Neural cell (in vitro differentiated cells): ENCODE measurements around the gene PARD3B. TPM values are rescaled to one million over a fixed set of nuclear protein-coding genes. Genes with fewer than 3 reads are reported as not detected.

Source experiments
- H2AFZ ChIP-seq: fragments of 200-600, 300-800 bp; sonication (generic), shearing (Covaris generic); 2 replicates; pipeline ENCODE4 v1.6.0; 2014; ENCODE audit warnings: low read depth, mild to moderate bottlenecking, antibody characterized with exemption, low read length, moderate library complexity
- H3F3A ChIP-seq: fragments of 200-600 bp; shearing (Covaris generic); 2 replicates; pipeline ENCODE4 v1.6.1; 2016; ENCODE audit warnings: mild to moderate bottlenecking, moderate library complexity, mixed read lengths, antibody characterized with exemption, low read length; ENCODE audit not compliant: insufficient read depth, poor library complexity, severe bottlenecking
- H3K27ac ChIP-seq: fragments of 200-600, 300-800 bp; sonication (generic), shearing (Covaris generic); 2 replicates; pipeline ENCODE4 v1.5.1; 2014; ENCODE audit warnings: mild to moderate bottlenecking, low read length, moderate library complexity
- H3K27me3 ChIP-seq: fragments of 300-800, 200-600 bp; sonication (generic), shearing (Covaris generic); 2 replicates; pipeline ENCODE4 v1.6.0; 2014; ENCODE audit warnings: mild to moderate bottlenecking, low read depth, low read length, moderate library complexity; ENCODE audit not compliant: insufficient read depth
- H3K36me3 ChIP-seq: fragments of 300-800, 200-600 bp; sonication (generic), shearing (Covaris generic); 2 replicates; pipeline ENCODE4 v1.5.1; 2014; ENCODE audit warnings: mild to moderate bottlenecking, antibody characterized with exemption, low read length, moderate library complexity; ENCODE audit not compliant: insufficient read depth
- H3K4me2 ChIP-seq: fragments of 300-800, 200-600 bp; sonication (generic), shearing (Covaris generic); 2 replicates; pipeline ENCODE4 v1.6.0; 2014; ENCODE audit warnings: mild to moderate bottlenecking, low read length
- H3K4me3 ChIP-seq: fragments of 300-800, 200-600 bp; sonication (generic), shearing (Covaris generic); 2 replicates; pipeline ENCODE4 v1.5.1; 2014; ENCODE audit warnings: mild to moderate bottlenecking, low read length, moderate library complexity
- H3K79me2 ChIP-seq: fragments of 200-600 bp; shearing (Covaris generic); replicated peaks from 2 replicates; pipeline ENCODE4 v1.6.0; 2014; ENCODE audit warnings: mild to moderate bottlenecking, low read length, moderate library complexity; ENCODE audit not compliant: insufficient read depth
- H3K9ac ChIP-seq: fragments of 300-800, 200-600 bp; sonication (generic), shearing (Covaris generic); 2 replicates; pipeline ENCODE4 v1.6.1; 2016; ENCODE audit warnings: mild to moderate bottlenecking, low read length, mixed read lengths
- H3K9me2 ChIP-seq: fragments of 200-600 bp; shearing (Covaris generic); 2 replicates; pipeline ENCODE4 v1.6.1; 2016; ENCODE audit warnings: mild to moderate bottlenecking, low read length, mixed read lengths; ENCODE audit not compliant: insufficient read depth
- H3K9me3 ChIP-seq: fragments of 200-600, 300-800 bp; sonication (generic), shearing (Covaris generic); 2 replicates; pipeline ENCODE4 v1.6.1; 2016; ENCODE audit warnings: mild to moderate bottlenecking, mixed run types, low read length, moderate library complexity, mixed read lengths
- H4K20me1 ChIP-seq: fragments of 200-600 bp; shearing (Covaris generic); 2 replicates; pipeline ENCODE4 v1.6.1; 2016; ENCODE audit warnings: mild to moderate bottlenecking, mixed run types; ENCODE audit not compliant: insufficient read depth
- CTCF ChIP-seq: fragments of 450-650 bp; IDR thresholded peaks from 2 replicates; pipeline ENCODE4 v1.5.1; 2014; ENCODE audit warnings: antibody characterized with exemption, mild to moderate bottlenecking, moderate library complexity; ENCODE audit not compliant: poor library complexity, severe bottlenecking
- EP300 ChIP-seq: fragments of 450-650 bp; conservative IDR thresholded peaks from 2 replicates; pipeline ENCODE4 v1.6.1; 2014; ENCODE audit warnings: antibody characterized with exemption, mild to moderate bottlenecking, moderate library complexity; ENCODE audit not compliant: poor library complexity, severe bottlenecking
- EZH2 ChIP-seq: fragments of 200-600, 300-800 bp; shearing (Covaris generic), sonication (generic); IDR thresholded peaks from 2 replicates; pipeline ENCODE4 v1.6.1; 2014; ENCODE audit warnings: antibody characterized with exemption, low read length, borderline replicate concordance, mild to moderate bottlenecking; ENCODE audit not compliant: insufficient read depth, poor library complexity, severe bottlenecking
- MXI1 ChIP-seq: fragments of 450-650 bp; conservative IDR thresholded peaks from 2 replicates; pipeline ENCODE4 v1.6.1; 2014; ENCODE audit warnings: antibody characterized with exemption, mild to moderate bottlenecking; ENCODE audit not compliant: poor library complexity, severe bottlenecking
- POLR2AphosphoS5 ChIP-seq: IDR thresholded peaks from 2 replicates; pipeline ENCODE4 v1.6.1; 2012
- RAD21 ChIP-seq: fragments of 450-650 bp; conservative IDR thresholded peaks from 2 replicates; pipeline ENCODE4 v1.6.1; 2014; ENCODE audit warnings: antibody characterized with exemption, mild to moderate bottlenecking, moderate library complexity
- REST ChIP-seq: IDR thresholded peaks from 2 replicates; pipeline ENCODE4 v1.6.1; 2012; ENCODE audit warnings: borderline replicate concordance
- SMC3 ChIP-seq: fragments of 450-650 bp; conservative IDR thresholded peaks from 2 replicates; pipeline ENCODE4 v1.6.1; 2014; ENCODE audit warnings: antibody characterized with exemption, mild to moderate bottlenecking, moderate library complexity; ENCODE audit not compliant: poor library complexity
- TAF1 ChIP-seq: IDR thresholded peaks from 2 replicates; pipeline ENCODE4 v1.6.1; 2012; ENCODE audit warnings: low read depth
- polyA plus RNA-seq: library from polyadenylated mRNA; depleted of rRNA; stranded (reverse); fragments of >200 nt; gene quantifications from 2 replicates; pipeline ENCODE4 v1.2.3, GENCODE V29; 2014

PARD3B gene
- polyA plus RNA-seq, 1 donor from 2014 or later: 0.54 TPM

GRCh38 chr2:205347899-205348298 lies 802.6 kb downstream of the PARD3B start:
- no peak overlapping the region for H3K9ac ChIP-seq
- no peaks in the 10 kb centered on the region for H3K27me3 ChIP-seq
- no peak overlapping the region for H3K4me3 ChIP-seq
- no peaks in the 10 kb centered on the region for H4K20me1 ChIP-seq
- no peaks in the 10 kb centered on the region for H3F3A ChIP-seq
- no peaks in the 10 kb centered on the region for H3K79me2 ChIP-seq
- TF ChIP-seq CTCF: no peak
- no peak for TF ChIP-seq MXI1
- no peak for TF ChIP-seq POLR2AphosphoS5
- TF ChIP-seq REST: no peak
- TF ChIP-seq TAF1: no peak
- no peak for TF ChIP-seq EP300
- TF ChIP-seq SMC3: no peak
- no peak for TF ChIP-seq RAD21
- TF ChIP-seq EZH2: no peak
- H3K4me2 ChIP-seq: no peak overlapping the region
- H3K9me3 ChIP-seq: no peaks in the 10 kb centered on the region
- no peak overlapping the region for H2AFZ ChIP-seq
- H3K36me3 ChIP-seq: no peaks in the 10 kb centered on the region
- H3K27ac ChIP-seq: no peak overlapping the region
- H3K9me2 ChIP-seq: no peaks in the 10 kb centered on the region

- Histone ChIP-seq H3K4me2 (no peak overlapping the region), H2AFZ (no peak overlapping the region)
Observed at GRCh38 chr2:205352094-205352493, 806.8 kb downstream of the PARD3B start.

More at GRCh38 chr2:205352094-205352493, 806.8 kb downstream of the PARD3B start:
- no peaks in the 10 kb centered on the region for H3F3A ChIP-seq
- TF ChIP-seq SMC3 (no peak), CTCF (no peak), EZH2 (no peak), EP300 (no peak), REST (no peak), POLR2AphosphoS5 (no peak), MXI1 (no peak), TAF1 (no peak), RAD21 (no peak)
- no peaks in the 10 kb centered on the region for H3K27me3 ChIP-seq
- H3K4me3 ChIP-seq: no peak overlapping the region
- H3K79me2 ChIP-seq: no peaks in the 10 kb centered on the region
- H3K9ac ChIP-seq: no peak overlapping the region
- H3K36me3 ChIP-seq: no peaks in the 10 kb centered on the region
- no peak overlapping the region for H3K27ac ChIP-seq
- no peaks in the 10 kb centered on the region for H3K9me2 ChIP-seq
- no peaks in the 10 kb centered on the region for H3K9me3 ChIP-seq
- H4K20me1 ChIP-seq: no peaks in the 10 kb centered on the region
